Tibial artery (tissue), 4 donors: ENCODE results near the gene ZNF511.

Source experiments
- DNase-seq, 2 donors: peaks; one replicate each; pipeline ENCODE4 v3.0.0-alpha.2; 2019
- H3K27ac ChIP-seq, 2 donors: fragments of 200-600 bp; sonication (generic) in 1 of 2; 1 replicate in 1 of 2; 2 replicates in 1 of 2; pipeline ENCODE4 v1.5.1; 2018 to 2019; ENCODE audit warnings: mild to moderate bottlenecking in 1 of 2
- H3K27me3 ChIP-seq, 2 donors: fragments of 200-600 bp; sonication (generic) in 1 of 2; one replicate each; pipeline versions ENCODE4 v1.5.1 to v1.6.0; 2016 to 2019
- H3K36me3 ChIP-seq, 3 donors: fragments of 200-600 bp; sonication (generic) in 2 of 3; one replicate each; pipeline ENCODE4 v1.5.1; 2016 to 2019; ENCODE audit warnings: mild to moderate bottlenecking in 2 of 3
- H3K4me1 ChIP-seq, 4 donors: fragments of 200-600 bp; sonication (generic) in 2 of 4; 1 replicate in 3 of 4; 2 replicates in 1 of 4; pipeline ENCODE4 v1.5.1; 2016 to 2019
- H3K4me3 ChIP-seq, 2 donors: fragments of 200-600 bp; sonication (generic) in 1 of 2; 1 replicate in 1 of 2; 2 replicates in 1 of 2; pipeline ENCODE4 v1.5.1; 2018 to 2019; ENCODE audit warnings: mild to moderate bottlenecking in 2 of 2
- H3K9me3 ChIP-seq, 3 donors: fragments of 200-600 bp; sonication (generic) in 1 of 3; one replicate each; pipeline ENCODE4 v1.5.1; 2016 to 2019
- CTCF ChIP-seq, 2 experiments: fragments of 200-600 bp in 1 of 2; fragments of 450-650 bp in 1 of 2; IDR thresholded peaks; one replicate each; pipeline ENCODE4 v1.5.1; 2017 to 2019; ENCODE audit warnings: antibody characterized with exemption in 2 of 2, mild to moderate bottlenecking in 1 of 2, moderate library complexity in 1 of 2
- intact Hi-C: fragments of 100-400 bp; cut with DNase I; formaldehyde crosslinking; loops from one replicate; pipeline ENCODE4 v1.15.0; 2023; ENCODE audit warnings: low total_unique reads

The ZNF511 gene

DNA sequence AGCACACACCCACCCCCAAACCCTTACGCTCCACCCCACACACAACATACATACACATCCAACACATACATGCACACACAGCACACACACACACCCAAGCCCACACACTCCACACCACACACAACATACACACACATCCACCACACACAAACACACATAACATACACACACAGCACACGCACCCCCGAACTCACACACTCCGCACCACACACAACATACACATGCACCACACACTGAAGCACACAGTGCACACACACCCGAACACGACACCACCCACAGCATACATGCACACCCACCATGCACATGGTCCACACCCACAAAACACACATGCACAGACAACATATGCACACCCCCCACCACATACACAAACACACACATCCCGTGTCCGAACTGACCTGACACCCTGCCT lies 40.5 kb downstream of the ZNF511 start:
- Histone ChIP-seq H3K36me3 (no peaks in the 10 kb centered on the region), H3K27me3 (peaks cover 0 to 81% of the 10 kb centered on the region in 2 donors), H3K27ac (no peak overlapping the region), H3K9me3 (no peaks in the 10 kb centered on the region), H3K4me3 (no peak overlapping the region), H3K4me1 (no peaks in the 10 kb centered on the region)
- no peak for DNase-seq
- intact Hi-C loops, result no loop called here
- no peak for TF ChIP-seq CTCF (IDR thresholded peaks at IDR 0.05)

DNA sequence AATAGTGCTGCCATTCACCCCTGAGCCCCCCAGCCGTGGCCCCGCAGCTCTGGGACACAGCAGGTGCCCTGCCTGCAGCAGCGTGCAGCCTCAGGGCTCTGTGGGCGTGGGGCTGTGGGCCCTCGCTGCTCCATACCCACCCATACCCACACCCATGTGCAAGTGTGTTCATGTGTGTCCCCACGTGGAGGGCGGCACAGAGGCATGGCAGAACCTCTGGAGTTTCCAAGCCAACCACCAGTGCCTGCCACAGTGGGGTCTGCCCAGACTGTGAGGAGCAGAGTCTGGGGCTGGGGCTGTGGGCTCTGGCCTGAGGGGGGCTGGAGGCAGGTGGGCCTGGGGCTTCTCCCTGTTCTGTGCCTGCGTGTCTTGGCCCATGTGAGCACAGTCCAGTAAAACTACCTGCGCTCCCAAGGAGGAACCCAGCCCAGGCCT lies 40.9 kb downstream of the ZNF511 start:
- no peak for TF ChIP-seq CTCF (IDR thresholded peaks at IDR 0.05)
- no peaks in the 10 kb centered on the region for H3K9me3 ChIP-seq
- H3K4me1 ChIP-seq, result no peaks in the 10 kb centered on the region
- no peaks in the 10 kb centered on the region for H3K36me3 ChIP-seq
- DNase-seq, result no peak
- H3K4me3 ChIP-seq, result no peak overlapping the region
- H3K27me3 ChIP-seq, result peaks cover 0 to 77% of the 10 kb centered on the region in 2 donors
- no peak overlapping the region for H3K27ac ChIP-seq
- intact Hi-C loops, result no loop called here

DNA sequence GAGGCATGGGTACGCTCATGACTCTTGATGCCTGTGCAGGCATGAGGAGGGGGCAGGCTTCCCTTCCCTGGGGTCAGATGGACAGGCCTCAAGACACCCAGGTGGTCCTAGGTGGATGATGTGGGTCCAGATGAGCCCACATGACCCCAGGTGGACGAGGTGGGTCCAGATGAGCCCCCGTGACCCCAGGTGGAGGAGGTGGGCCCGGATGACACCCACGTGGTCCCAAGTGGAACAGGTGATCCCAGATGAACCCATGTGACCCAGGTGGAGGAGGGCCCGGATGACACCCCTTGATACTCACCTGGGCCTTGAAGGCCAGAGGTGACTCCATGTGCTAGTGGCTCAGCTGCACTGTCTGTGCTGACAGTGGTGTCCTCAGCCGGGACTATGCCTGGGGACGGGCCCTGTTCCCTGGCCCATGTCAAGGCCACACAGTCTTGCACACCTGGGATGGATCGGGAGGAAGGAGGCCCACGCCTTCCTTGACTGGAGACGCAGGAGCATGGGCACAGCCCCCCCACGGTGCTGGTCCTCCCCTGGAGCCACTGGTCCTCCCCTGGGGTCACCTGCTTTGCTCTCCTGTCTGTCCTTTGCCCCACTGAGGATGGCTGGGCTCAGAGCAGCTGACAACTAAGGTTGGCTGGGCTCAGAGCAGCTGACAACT lies 41.7 kb downstream of the ZNF511 start:
- no peak overlapping the region for H3K27ac ChIP-seq
- H3K36me3 ChIP-seq, result peaks cover 0 to 4% (median 0%) of the 10 kb centered on the region in 3 donors
- no peak for TF ChIP-seq CTCF (IDR thresholded peaks at IDR 0.05)
- H3K4me3 ChIP-seq, result no peak overlapping the region
- DNase-seq, result no peak
- intact Hi-C loops, result no loop called here
- peaks cover 0 to 72% of the 10 kb centered on the region in 2 donors for H3K27me3 ChIP-seq
- no peaks in the 10 kb centered on the region for H3K9me3 ChIP-seq
- H3K4me1 ChIP-seq, result peaks cover 0 to 4% (median 0%) of the 10 kb centered on the region in 4 donors

- Histone ChIP-seq H3K4me1 (peaks cover 0 to 7% (median 0%) of the 10 kb centered on the region in 4 donors), H3K9me3 (no peaks in the 10 kb centered on the region), H3K27me3 (peaks cover 0 to 67% of the 10 kb centered on the region in 2 donors), H3K27ac (no peak overlapping the region), H3K4me3 (no peak overlapping the region), H3K36me3 (peaks cover 0 to 4% (median 0%) of the 10 kb centered on the region in 3 donors)
- no peak for TF ChIP-seq CTCF (IDR thresholded peaks at IDR 0.05)
- no peak for DNase-seq
- intact Hi-C loops, result no loop called here
Observed at GRCh38 chr10:133350950-133351329, 42.2 kb downstream of the ZNF511 start.

GRCh38 chr10:133351408-133352318 lies 42.9 kb downstream of the ZNF511 start:
- Histone ChIP-seq H3K27me3 (peaks cover 0 to 60% of the 10 kb centered on the region in 2 donors), H3K4me1 (peaks cover 0 to 13% (median 5%) of the 10 kb centered on the region in 4 donors), H3K36me3 (peaks cover 0 to 4% (median 0%) of the 10 kb centered on the region in 3 donors), H3K9me3 (no peaks in the 10 kb centered on the region), H3K27ac (no peak overlapping the region), H3K4me3 (no peak overlapping the region)
- intact Hi-C loops, result no loop called here
- no peak for DNase-seq
- TF ChIP-seq CTCF (IDR thresholded peaks at IDR 0.05), result no peak
